ENCODE results near the gene EXTL2. TPM values are rescaled to one million over a fixed set of nuclear protein-coding genes. Genes with fewer than 3 reads are reported as not detected.

EXTL2 gene
- total RNA-seq, 1 experiment from 2014 or later, result 9.8 TPM

DNA sequence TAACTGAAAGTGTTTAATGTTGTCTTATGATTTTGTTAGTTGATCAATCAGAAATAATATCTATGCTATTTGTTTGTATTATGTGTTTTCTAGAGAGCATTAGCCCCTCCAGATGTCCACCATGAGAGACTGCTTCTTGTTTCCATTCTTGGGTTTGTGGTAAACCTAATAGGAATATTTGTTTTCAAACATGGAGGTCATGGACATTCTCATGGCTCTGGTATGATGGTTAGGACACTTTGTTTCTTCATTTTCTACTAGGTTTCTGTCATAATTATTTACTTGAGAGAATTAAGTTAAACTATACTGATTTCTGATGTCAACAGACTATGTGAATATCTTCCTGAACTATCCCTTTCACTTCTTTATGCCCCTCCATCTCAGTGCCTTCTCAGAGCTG, 17.4 kb upstream of the EXTL2 start:
- intact Hi-C loops (cut with micrococcal nuclease; ENCODE audit: unreplicated experiment) (no loop called here), in situ Hi-C loops (cut with HindIII; ENCODE audit: low pct_unique_long_range_greater_than_20kb, low sequenced_read_pairs) (no loop called here)
- peaks cover 8% of the 10 kb centered on the region for H3K36me3 ChIP-seq (ENCODE audit: control insufficient read depth, insufficient read depth, low read length)
- ATAC-seq, result no peak
- POLR2A ChIA-PET, result no interaction called here
- no peak overlapping the region for H3K4me3 ChIP-seq (ENCODE audit: low read depth in 2 of 2, low read length in 2 of 2)
- H3K27me3 ChIP-seq (ENCODE audit: control insufficient read depth, insufficient read depth, low read length), result no peaks in the 10 kb centered on the region
- no peak overlapping the region for H3K27ac ChIP-seq (ENCODE audit: low read length)
- no peaks in the 10 kb centered on the region for H3K9me3 ChIP-seq (ENCODE audit: control insufficient read depth, insufficient read depth, low read depth, low read length)
- DNase-seq (ENCODE audit: low read depth, low spot score), result no peak
- no peak for TF ChIP-seq TCF7L2 (IDR thresholded peaks at IDR 0.05; ENCODE audit: low read depth, low read length)
- TF ChIP-seq, protein P1, sequence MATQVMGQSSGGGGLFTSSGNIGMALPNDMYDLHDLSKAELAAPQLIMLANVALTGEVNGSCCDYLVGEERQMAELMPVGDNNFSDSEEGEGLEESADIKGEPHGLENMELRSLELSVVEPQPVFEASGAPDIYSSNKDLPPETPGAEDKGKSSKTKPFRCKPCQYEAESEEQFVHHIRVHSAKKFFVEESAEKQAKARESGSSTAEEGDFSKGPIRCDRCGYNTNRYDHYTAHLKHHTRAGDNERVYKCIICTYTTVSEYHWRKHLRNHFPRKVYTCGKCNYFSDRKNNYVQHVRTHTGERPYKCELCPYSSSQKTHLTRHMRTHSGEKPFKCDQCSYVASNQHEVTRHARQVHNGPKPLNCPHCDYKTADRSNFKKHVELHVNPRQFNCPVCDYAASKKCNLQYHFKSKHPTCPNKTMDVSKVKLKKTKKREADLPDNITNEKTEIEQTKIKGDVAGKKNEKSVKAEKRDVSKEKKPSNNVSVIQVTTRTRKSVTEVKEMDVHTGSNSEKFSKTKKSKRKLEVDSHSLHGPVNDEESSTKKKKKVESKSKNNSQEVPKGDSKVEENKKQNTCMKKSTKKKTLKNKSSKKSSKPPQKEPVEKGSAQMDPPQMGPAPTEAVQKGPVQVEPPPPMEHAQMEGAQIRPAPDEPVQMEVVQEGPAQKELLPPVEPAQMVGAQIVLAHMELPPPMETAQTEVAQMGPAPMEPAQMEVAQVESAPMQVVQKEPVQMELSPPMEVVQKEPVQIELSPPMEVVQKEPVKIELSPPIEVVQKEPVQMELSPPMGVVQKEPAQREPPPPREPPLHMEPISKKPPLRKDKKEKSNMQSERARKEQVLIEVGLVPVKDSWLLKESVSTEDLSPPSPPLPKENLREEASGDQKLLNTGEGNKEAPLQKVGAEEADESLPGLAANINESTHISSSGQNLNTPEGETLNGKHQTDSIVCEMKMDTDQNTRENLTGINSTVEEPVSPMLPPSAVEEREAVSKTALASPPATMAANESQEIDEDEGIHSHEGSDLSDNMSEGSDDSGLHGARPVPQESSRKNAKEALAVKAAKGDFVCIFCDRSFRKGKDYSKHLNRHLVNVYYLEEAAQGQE (IDR thresholded peaks at IDR 0.05; ENCODE audit: insufficient read depth in 1 of 2, low read depth in 2 of 2, low read length in 1 of 2), result no peak
- TF ChIP-seq SIN3A (IDR thresholded peaks at IDR 0.05; ENCODE audit: borderline replicate concordance, insufficient read depth, low read depth, low read length), result no peak
- no peak for TF ChIP-seq POLR2AphosphoS5 (IDR thresholded peaks at IDR 0.05; ENCODE audit: low read depth, low read length)
- TF ChIP-seq, protein P2, sequence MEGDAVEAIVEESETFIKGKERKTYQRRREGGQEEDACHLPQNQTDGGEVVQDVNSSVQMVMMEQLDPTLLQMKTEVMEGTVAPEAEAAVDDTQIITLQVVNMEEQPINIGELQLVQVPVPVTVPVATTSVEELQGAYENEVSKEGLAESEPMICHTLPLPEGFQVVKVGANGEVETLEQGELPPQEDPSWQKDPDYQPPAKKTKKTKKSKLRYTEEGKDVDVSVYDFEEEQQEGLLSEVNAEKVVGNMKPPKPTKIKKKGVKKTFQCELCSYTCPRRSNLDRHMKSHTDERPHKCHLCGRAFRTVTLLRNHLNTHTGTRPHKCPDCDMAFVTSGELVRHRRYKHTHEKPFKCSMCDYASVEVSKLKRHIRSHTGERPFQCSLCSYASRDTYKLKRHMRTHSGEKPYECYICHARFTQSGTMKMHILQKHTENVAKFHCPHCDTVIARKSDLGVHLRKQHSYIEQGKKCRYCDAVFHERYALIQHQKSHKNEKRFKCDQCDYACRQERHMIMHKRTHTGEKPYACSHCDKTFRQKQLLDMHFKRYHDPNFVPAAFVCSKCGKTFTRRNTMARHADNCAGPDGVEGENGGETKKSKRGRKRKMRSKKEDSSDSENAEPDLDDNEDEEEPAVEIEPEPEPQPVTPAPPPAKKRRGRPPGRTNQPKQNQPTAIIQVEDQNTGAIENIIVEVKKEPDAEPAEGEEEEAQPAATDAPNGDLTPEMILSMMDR (IDR thresholded peaks at IDR 0.05), result no peak
- H3K4me1 ChIP-seq (ENCODE audit: control insufficient read depth, insufficient read depth, low read length), result no peaks in the 10 kb centered on the region
- BruUV-seq (replicated peaks), result no TSS peak
- CTCF ChIA-PET, result no interaction called here

DNA sequence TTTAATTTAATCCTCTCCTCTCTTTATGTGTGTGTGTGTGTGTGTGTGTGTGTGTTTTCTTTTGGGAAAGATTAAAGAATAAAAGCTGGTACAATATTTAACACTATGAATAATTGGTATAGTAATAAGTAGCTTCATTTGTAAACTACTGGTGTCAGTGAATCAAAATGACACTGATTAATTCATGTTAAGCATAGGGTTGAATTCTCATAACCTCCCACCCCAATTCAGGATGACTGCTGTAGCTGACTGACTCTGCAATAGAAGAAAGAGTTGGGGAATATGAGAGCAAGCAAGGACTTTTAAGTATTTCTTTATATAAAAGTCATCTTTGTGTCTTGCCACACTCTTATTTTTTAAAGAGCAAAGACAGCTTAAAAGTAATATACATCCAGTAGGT, 14.4 kb upstream of the EXTL2 start:
- ATAC-seq (no peak), DNase-seq (ENCODE audit: low read depth, low spot score) (no peak)
- TF ChIP-seq TCF7L2 (IDR thresholded peaks at IDR 0.05; ENCODE audit: low read depth, low read length), result no peak
- H3K27ac ChIP-seq (ENCODE audit: low read length), result no peak overlapping the region
- no TSS peak for BruUV-seq (replicated peaks)
- CTCF ChIA-PET, result no interaction called here
- peaks cover 8% of the 10 kb centered on the region for H3K36me3 ChIP-seq (ENCODE audit: control insufficient read depth, insufficient read depth, low read length)
- H3K4me3 ChIP-seq (ENCODE audit: low read depth in 2 of 2, low read length in 2 of 2), result no peak overlapping the region
- POLR2A ChIA-PET, result no interaction called here
- no peaks in the 10 kb centered on the region for H3K4me1 ChIP-seq (ENCODE audit: control insufficient read depth, insufficient read depth, low read length)
- H3K27me3 ChIP-seq (ENCODE audit: control insufficient read depth, insufficient read depth, low read length), result no peaks in the 10 kb centered on the region
- intact Hi-C loops (cut with micrococcal nuclease; ENCODE audit: unreplicated experiment), result no loop called here
- no peaks in the 10 kb centered on the region for H3K9me3 ChIP-seq (ENCODE audit: control insufficient read depth, insufficient read depth, low read depth, low read length)
- in situ Hi-C loops (cut with HindIII; ENCODE audit: low pct_unique_long_range_greater_than_20kb, low sequenced_read_pairs), result no loop called here

DNA sequence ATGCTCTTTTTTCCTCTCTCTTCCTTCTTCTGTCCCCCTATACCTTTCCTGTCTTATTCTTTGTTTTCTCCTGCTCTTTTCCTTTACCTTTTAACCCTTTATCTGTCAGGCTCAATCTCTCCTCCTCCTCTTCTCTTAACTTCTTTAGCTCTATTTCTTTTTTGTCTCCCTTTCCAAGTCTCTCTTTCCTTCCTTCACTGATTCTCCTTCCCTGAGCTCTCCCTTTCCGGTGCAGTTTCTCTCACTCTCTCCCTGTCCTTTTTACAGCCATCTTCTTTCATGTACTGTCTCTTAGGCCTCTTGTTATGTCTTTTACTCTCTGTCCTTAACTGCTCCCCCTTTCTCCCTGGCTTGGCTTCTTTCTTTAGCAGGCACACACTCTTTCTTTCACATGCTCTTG, 13.2 kb upstream of the EXTL2 start:
- intact Hi-C loops (cut with micrococcal nuclease; ENCODE audit: unreplicated experiment) (no loop called here), in situ Hi-C loops (cut with HindIII; ENCODE audit: low pct_unique_long_range_greater_than_20kb, low sequenced_read_pairs) (no loop called here)
- H3K9me3 ChIP-seq (ENCODE audit: control insufficient read depth, insufficient read depth, low read depth, low read length), result no peaks in the 10 kb centered on the region
- DNase-seq (ENCODE audit: low read depth, low spot score), result no peak
- no peak for ATAC-seq
- H3K4me3 ChIP-seq (ENCODE audit: low read depth in 2 of 2, low read length in 2 of 2), result no peak overlapping the region
- peaks cover 8% of the 10 kb centered on the region for H3K36me3 ChIP-seq (ENCODE audit: control insufficient read depth, insufficient read depth, low read length)
- ChIA-PET CTCF (no interaction called here), POLR2A (no interaction called here)
- H3K27me3 ChIP-seq (ENCODE audit: control insufficient read depth, insufficient read depth, low read length), result no peaks in the 10 kb centered on the region
- no peak for TF ChIP-seq POLR2AphosphoS5 (IDR thresholded peaks at IDR 0.05; ENCODE audit: low read depth, low read length)
- TF ChIP-seq, protein P1 (IDR thresholded peaks at IDR 0.05; ENCODE audit: insufficient read depth in 1 of 2, low read depth in 2 of 2, low read length in 1 of 2), result no peak
- TF ChIP-seq TCF7L2 (IDR thresholded peaks at IDR 0.05; ENCODE audit: low read depth, low read length), result no peak
- TF ChIP-seq, protein P2 (IDR thresholded peaks at IDR 0.05), result no peak
- TF ChIP-seq SIN3A (IDR thresholded peaks at IDR 0.05; ENCODE audit: borderline replicate concordance, insufficient read depth, low read depth, low read length), result no peak
- BruUV-seq (replicated peaks), result no TSS peak
- H3K27ac ChIP-seq (ENCODE audit: low read length), result no peak overlapping the region
- no peaks in the 10 kb centered on the region for H3K4me1 ChIP-seq (ENCODE audit: control insufficient read depth, insufficient read depth, low read length)

Data from Panc1 (cell line).